Hematopoietic multipotent progenitor cell treated with erythropoietin and hydrocortisone succinate and interleukin-3 and kit ligand, for 8 days (in vitro differentiated cells): ENCODE data around the gene CCDC24.
A peak's percentile ranks its signal among the peaks of the same experiment; 100 is the strongest.

ENCODE experiments used
- DNase-seq: peaks from one replicate; pipeline ENCODE4 v3.0.0-alpha.2; 2015

Gene CCDC24

DNA sequence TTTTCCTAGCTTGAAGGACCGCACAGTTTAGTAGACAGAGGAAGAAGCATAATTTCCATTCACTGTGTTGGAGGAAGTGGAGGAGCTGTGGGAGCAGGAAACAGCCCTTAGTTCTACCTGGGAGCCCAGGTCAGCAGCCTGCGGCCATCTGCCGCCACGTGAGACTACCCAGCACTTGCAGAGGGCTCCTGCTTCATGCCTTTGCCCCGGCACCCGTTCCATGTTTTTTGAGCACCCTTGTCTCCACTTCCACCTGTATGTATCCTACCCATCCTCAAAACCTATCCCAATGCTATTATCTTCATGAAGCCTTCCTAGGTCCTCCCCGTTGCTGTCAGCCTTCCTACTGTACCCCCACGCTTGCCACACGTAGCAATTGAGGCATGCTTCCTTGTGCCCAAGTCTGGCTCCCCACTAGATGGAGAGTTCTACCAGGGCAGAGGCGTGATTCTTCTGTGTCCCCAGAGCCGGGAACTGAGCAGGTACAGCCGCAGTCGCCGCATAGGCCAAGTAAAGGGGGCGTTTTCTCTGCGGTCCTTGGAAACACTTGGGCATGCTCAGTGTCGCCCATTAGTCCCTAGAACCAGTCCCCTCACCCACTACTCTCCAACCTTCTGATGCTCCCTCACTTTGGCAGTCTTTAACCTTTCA is 38.0 kb downstream of the CCDC24 start:
- DNase-seq = no peak

GRCh38 chr1:44029911-44030604 is 38.7 kb downstream of the CCDC24 start:
- DNase-seq = peak; percentile 97

- DNase-seq = peak; percentile 60
Observed at GRCh38 chr1:44030605-44031251, 39.3 kb downstream of the CCDC24 start.

DNA sequence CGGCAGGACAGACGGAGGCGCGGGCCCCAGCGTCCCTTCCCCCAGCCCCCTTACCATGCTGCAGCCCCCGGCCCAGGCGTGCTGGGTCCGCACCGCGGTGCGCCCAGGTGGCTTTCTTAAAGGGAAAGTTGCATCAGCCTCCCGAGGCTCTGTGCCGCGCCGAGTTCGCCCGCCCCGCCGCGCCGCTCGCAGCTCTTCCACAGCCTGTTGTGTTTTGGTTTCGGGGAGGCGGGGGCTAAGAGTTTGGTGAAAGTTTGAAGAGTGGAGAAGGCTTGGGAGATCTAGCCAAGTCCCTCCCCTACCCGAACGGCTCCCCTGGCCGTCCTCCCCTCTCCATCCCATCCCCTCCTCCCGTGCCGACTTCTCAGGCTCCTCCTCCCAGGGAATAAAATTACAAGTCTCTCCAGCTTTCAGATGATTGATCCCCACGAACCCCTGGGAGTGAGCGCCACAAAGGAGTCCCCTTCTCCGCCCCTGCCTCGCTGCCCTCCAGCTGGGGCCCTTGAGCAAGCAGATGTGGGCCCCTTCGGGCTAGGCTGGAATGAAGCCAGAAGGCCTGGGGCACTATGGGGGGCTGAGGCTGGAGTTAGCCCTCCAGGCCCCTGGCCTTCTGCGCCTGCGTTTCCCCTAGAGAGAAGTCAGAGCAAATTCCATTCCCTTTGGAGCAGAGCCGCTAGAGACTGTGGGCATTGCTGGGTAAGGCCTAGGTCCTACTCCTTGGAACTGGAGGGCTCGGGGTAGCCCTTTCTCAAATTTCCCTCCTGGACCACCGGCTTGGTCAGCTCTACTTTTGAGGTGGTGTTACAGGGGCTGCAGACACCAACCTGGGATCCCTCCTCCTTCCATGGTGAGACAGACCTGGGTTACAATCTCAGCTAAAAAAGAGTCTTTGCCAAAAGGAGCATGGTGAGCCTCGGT is 40.1 kb downstream of the CCDC24 start, which contains the start of gene SLC6A9:
Gene SLC6A9 (minus strand): TSS at position 211 of the 918 bp plus-strand sequence. CDS start 7,185 bp downstream, outside the sequence.
- peak; percentile 85 for DNase-seq

DNA sequence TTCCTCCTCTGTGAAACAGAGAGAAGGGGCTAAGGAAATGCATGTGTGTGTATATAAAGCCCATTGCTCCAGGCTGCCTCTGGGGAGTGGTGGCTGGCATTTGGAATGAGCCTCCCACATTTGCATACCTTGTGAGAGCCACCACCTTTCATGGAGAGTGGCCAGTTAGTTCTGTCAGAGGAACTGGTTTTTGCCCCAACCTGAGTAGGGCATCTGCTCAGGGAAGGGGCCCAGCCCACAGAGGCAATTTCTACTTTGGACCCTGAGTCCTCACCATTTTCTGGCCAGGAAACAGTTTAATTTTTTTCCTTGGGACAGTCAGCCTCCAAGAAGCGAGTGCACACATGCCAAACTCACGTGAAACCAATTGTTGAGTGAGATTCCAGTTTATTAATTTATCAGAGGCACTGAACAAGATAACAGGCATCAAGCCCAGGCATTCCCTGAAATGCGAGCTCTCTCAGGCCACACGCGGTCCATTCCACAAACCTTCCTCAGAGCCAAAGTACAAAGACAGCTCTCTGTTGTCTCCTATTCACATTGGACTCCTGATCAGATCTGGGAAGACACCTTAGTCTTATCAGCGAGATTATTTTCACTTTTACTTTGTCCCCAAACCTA is 40.9 kb downstream of the CCDC24 start:
- no peak for DNase-seq

GRCh38 chr1:44033041-44033575 is 41.7 kb downstream of the CCDC24 start:
- DNase-seq = no peak

DNA sequence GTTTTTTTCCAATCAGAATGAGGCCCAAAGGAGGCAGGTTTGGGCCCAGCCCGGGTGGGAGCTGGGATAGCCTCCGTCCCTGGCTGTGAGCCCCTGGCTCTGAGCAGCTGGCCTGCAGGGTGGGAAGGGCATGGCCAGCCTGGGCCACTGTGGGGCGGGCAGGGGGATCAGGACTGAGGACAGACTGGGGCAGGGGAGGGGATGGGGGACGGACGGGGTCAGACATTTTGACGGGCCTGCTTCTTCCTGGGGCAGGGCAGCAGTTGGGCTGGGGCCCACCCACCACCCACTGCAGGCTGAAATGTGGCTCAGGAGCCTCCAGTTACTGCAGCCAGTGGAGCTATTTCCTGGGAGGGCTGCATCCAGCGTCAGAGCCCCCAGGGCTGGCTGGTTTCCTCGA is 42.4 kb downstream of the CCDC24 start:
- DNase-seq = no peak

GRCh38 chr1:44034423-44034822 is 43.0 kb downstream of the CCDC24 start:
- DNase-seq = no peak

- DNase-seq = no peak
Observed at GRCh38 chr1:44034976-44035716, 43.7 kb downstream of the CCDC24 start.

DNA sequence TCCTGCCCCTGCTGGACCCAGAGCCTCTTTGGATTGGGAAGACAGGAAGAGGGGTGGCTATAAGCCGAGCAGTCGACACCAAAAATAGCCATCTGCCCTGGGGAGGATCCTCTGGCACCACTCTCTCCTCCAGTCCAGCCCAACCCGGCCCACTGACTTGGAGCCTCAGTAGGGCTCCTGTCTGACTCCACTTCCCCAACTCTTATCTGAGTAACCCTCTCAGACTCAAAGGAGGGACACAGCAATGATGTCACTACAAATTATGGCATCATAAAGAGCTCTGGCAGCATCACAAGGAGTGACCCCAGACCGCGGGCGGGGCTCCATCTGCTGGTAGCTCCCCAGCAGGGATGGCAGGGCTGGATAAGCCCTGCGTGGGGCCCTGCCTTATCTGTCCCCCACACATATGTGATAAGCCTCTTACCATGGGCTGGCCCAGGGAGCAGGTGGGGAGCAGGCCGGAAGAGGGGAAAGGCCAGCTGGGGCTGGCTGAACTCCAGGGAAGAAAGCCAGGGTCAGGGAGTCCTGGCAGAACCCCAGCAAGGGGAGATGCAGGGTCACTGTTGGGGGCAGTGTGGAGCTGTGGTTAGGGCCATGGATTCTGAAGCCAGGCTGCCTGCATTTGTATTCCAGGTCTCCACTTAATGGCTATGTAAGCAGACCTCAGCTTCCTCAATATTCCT is 44.5 kb downstream of the CCDC24 start:
- DNase-seq = peak; percentile 99

DNA sequence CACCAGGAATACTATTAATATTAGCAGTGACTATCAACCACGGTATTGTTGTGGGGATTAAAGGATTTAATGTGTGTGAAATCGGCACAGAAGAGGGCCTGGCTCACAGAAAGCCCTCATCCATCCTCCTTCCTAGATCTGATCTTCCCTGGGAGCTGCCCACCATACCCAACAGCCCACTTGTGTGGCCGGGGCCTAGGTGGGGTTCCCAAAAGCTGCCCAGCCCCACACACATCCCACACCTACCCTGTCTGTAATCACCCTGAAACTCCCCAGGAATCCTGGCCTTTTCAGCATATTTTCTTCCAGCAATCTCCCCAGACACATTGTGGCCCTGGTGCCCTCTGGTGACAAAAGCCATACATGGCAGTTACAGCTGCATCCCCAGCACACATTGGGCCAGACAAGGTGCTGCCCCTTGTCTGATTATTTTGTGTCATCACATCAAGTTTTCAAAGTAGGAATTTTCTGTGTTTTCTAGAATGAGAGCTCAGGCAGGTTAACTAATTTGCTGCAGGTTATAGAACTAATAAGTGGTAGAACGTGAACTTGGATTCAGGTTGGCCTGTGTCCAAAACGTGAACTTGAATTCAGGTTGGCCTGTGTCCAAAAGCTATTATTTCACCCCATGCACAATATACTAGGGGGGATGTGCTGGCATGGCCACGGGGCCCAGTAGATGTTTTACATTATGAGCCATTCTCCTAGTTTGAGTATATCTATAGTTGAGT is 45.2 kb downstream of the CCDC24 start:
- DNase-seq = peak; percentile 95

DNA sequence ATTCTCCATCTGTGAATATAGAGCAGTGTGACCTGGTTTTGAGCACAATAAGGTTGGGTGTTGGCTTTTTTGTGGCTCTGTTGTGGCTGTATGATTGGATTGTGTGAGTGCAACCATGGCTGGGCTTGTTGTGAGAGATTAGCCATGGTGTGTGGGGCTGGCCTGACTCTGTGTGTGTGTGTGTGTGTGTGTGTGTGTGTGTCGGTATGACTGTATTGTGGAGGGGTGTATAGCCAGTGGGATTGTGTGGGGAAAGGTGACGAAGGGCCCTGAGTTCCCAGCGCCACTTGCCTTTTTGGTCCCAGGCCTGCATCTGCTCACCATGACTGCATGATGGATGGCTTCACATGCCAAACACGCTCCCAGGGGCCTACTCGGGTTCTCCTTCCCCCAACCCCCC is 45.8 kb downstream of the CCDC24 start:
- DNase-seq = peak; percentile 94

DNA sequence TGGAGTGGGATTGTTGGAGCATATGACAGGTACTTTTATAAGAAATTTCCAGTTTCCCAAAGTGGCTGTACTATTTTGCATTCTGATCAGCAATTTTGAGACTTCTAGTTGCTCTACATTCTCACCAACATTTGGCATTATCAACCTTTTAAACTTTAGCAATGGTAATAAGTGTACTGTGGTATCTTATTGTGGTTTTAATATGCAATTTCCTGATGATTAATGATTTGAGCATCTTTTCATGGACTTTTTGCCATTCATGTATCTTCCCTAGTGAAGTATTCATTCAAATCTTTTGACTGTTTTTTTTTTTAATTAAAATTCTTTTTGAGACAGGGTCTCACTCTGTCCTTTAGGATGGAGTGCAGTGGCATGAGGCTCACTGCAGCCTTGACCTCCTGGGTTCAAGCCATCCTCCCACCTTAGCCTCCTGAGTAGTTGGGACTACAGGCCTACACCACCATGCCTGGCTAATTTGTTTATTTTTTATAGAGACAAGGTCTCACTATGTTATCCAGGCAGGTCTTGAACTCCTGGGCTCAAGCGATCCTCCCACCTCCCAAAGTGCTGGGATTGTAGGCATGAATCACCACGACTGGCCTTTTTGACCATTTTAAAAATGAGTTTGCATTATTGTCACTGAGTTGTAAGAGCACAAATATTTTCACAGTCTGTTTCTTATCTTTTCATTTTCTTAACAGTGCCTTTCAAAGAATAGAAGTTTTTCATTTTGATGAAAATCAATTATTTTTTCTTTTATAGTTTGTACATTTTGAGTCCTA is 47.7 kb downstream of the CCDC24 start:
- DNase-seq = no peak

GRCh38 chr1:44040418-44040817 is 49.0 kb downstream of the CCDC24 start:
- no peak for DNase-seq

DNA sequence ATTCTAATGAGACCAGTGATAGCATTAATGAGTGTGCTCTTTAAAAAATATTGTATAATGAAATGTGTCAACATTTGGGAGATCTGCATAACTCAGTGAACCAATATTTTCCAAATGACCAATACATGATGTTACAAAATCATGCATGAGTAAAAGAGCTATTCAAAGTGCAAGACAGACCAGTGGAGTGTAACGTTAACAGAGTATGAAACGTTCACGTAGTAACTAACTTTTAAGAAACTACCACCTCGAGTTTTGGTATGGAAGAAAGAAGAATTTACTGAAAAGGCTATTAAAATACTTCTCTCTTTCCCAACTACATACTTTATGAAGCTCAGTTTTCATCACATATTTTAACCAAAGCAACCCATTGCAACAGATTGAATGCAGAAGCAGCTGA is 49.4 kb downstream of the CCDC24 start:
- no peak for DNase-seq

DNA sequence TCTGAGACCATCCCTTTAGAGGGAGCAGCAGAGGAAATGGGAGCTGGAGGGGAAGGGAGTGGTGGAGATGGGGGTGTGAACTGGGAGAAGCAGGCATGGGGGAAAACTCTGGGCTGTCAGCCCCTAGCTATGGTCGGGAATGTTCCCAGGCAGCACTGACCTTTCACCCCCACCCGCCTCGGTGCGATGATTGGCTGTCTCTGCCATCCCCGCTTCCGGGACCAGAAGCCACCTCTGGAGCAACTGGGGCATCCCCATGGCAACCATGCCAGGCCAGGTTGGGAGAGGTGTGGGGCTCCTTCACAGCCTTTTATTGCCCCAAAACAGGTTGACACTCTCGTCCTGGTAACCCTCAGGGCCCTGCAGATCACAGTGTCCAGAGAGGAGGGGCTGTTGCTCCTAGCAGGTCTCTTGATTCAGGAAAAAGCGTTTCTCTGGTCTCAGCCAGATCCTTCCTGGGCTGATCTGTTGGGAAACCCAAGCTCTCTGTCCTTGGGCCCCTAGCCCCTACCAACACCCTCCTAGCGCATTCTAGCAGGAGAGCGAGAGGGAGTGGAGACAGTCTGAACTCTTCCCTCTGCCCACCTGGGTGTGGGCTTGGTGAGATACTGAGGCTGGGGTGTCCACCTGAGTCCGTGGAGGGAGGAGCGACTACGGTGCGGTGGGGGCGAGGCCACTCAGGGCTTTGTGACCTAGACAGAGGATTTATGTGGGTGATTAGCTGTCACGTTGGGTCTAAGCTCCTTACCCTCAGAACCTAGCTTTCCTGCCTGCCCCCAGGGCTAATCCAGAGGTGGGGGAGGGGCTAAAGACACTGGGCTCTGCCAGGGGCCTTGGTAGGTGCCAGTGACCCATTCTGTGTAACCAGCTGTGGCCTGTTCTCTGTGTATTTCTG is 52.0 kb downstream of the CCDC24 start:
- no peak for DNase-seq

GRCh38 chr1:44044071-44044801 is 52.8 kb downstream of the CCDC24 start:
- DNase-seq = no peak
